ENCODE data around the gene TNPO2. TPM values are rescaled to one million over a fixed set of nuclear protein-coding genes. Genes with fewer than 3 reads are reported as not detected.

Gene TNPO2
- total RNA-seq, 1 donor from 2014 or later, result 64.5 TPM

DNA sequence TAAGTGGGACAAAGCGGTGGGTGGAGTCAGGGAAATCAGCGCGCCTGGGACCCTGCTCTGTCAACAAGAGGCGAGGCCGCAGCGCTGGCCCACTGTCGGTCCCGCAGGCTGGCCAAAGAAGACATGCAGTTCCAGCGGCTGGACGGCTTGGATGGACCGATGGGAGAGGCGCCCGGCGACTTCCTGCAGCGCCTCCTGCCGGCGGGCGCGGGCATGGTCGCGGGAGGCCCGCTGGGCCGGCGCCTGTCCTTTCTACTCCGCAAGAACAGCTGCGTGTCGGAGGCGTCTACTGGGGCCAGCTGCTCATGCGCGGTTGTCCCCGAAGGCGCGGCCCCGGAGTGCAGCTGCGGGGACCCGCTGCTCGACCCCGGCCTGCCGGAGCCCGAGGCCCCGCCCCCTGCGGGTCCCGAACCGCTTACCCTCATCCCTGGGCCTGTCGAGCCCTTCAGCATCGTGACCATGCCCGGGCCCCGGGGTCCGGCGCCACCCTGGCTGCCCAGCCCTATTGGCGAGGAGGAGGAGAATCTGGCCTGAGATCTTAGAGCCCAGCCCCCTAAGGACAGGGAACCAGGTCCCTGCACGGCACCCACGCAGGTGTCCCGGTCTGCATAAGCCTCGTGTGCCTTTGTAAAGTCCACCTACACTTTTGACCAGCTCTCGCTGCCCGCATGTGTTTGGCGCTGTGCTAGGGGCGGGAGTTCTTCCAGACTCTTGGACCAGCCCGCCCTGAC lies 34.0 kb upstream of the TNPO2 start:
- peaks cover 9% of the 10 kb centered on the region for H3K27me3 Mint-ChIP-seq (ENCODE audit: low read depth)
- H3K4me1 Mint-ChIP-seq (ENCODE audit: low read depth), result peaks cover 10% of the 10 kb centered on the region
- H3K27ac Mint-ChIP-seq (ENCODE audit: unreplicated experiment), result no peak overlapping the region
- no peaks in the 10 kb centered on the region for H3K9me3 Mint-ChIP-seq (ENCODE audit: low read depth)
- peak overlapping the region; percentile 67 for H3K4me3 Mint-ChIP-seq (ENCODE audit: unreplicated experiment)
- peaks cover 3% of the 10 kb centered on the region for H3K36me3 Mint-ChIP-seq (ENCODE audit: low read depth)
- no peak for DNase-seq (ENCODE audit: low spot score)
- TF ChIP-seq, protein P1, sequence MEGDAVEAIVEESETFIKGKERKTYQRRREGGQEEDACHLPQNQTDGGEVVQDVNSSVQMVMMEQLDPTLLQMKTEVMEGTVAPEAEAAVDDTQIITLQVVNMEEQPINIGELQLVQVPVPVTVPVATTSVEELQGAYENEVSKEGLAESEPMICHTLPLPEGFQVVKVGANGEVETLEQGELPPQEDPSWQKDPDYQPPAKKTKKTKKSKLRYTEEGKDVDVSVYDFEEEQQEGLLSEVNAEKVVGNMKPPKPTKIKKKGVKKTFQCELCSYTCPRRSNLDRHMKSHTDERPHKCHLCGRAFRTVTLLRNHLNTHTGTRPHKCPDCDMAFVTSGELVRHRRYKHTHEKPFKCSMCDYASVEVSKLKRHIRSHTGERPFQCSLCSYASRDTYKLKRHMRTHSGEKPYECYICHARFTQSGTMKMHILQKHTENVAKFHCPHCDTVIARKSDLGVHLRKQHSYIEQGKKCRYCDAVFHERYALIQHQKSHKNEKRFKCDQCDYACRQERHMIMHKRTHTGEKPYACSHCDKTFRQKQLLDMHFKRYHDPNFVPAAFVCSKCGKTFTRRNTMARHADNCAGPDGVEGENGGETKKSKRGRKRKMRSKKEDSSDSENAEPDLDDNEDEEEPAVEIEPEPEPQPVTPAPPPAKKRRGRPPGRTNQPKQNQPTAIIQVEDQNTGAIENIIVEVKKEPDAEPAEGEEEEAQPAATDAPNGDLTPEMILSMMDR (IDR thresholded peaks at IDR 0.05), result peak; percentile 99

DNA sequence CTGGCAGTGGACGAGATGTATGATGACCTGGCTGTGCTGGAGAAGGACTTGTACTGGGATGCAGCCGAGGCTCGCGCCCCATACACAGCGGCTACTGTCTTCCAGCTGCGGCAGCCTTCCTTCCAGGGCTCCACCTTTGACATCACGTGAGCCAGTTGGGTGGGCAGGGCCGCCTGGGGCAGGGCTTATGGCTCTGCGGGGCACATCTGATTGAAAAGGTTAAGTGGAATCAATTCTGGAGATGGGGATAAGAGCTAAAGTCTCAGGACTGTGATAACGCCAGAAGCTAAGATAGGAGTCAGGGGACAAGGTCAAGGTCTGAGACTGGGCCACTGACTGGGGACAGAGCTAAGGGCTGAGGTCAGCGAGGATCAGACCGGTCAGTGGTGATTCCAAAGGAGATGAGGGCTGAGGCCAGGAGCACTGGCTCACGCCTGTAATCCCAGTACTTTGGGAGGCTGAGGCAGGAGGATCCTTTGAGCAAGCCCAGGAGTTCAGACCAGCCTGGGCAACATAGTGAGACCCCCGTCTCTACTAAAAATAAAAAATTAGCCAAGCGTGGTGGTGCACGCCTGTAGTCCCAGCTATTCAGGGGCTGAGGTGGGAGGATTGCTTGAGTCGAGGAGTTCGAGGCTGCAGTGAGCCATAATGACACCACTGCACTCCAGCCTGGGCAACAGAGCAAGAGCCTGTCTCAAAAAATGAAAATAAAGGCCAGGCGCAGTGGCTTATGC lies 32.6 kb upstream of the TNPO2 start:
- DNase-seq (ENCODE audit: low spot score), result no peak
- H3K9me3 Mint-ChIP-seq (ENCODE audit: low read depth), result no peaks in the 10 kb centered on the region
- no peak overlapping the region for H3K4me3 Mint-ChIP-seq (ENCODE audit: unreplicated experiment)

DNA sequence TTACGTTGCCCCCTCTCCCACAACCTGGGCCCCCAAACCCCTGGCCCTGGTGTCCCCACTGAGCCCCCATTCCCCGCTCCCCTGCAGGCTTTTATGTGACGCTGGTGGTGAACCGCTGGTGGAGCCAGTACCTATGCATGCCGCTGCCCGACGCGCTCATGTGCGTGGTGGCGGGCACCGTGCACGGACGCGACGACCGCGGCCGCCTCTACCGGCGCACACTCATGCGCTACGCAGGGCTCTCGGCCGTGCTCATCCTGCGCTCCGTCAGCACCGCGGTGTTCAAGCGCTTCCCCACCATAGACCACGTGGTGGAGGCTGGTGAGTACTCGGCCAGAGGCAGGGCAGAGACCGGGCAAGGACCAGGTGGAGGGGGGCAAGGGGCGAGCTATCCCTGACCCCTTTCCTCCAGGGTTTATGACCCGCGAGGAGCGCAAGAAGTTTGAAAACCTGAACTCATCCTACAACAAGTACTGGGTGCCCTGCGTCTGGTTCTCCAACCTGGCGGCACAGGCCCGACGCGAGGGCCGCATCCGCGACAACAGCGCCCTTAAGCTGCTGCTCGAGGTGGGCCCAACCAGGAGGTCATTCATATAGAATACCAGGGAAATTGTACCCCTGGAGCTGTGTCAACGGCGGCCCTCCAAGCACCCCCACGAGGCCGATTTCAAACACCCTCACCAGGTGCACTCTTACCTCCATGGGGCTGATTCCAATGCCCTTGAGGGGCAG lies 30.9 kb upstream of the TNPO2 start:
- H3K27me3 Mint-ChIP-seq (ENCODE audit: low read depth), result peaks cover 27% of the 10 kb centered on the region
- no peaks in the 10 kb centered on the region for H3K36me3 Mint-ChIP-seq (ENCODE audit: low read depth)
- no peaks in the 10 kb centered on the region for H3K9me3 Mint-ChIP-seq (ENCODE audit: low read depth)
- peaks cover 19% of the 10 kb centered on the region for H3K4me1 Mint-ChIP-seq (ENCODE audit: low read depth)
- TF ChIP-seq, protein P1 (IDR thresholded peaks at IDR 0.05), result no peak
- no peak for DNase-seq (ENCODE audit: low spot score)
- H3K4me3 Mint-ChIP-seq (ENCODE audit: unreplicated experiment), result no peak overlapping the region
- H3K27ac Mint-ChIP-seq (ENCODE audit: unreplicated experiment), result no peak overlapping the region

More for the DNA sequence above, 32.6 kb upstream of the TNPO2 start:
- Mint-ChIP-seq H3K27me3 (ENCODE audit: low read depth) (peaks cover 19% of the 10 kb centered on the region), H3K36me3 (ENCODE audit: low read depth) (no peaks in the 10 kb centered on the region), H3K27ac (ENCODE audit: unreplicated experiment) (no peak overlapping the region), H3K4me1 (ENCODE audit: low read depth) (peaks cover 10% of the 10 kb centered on the region)
- TF ChIP-seq, protein P1 (IDR thresholded peaks at IDR 0.05), result no peak

DNA sequence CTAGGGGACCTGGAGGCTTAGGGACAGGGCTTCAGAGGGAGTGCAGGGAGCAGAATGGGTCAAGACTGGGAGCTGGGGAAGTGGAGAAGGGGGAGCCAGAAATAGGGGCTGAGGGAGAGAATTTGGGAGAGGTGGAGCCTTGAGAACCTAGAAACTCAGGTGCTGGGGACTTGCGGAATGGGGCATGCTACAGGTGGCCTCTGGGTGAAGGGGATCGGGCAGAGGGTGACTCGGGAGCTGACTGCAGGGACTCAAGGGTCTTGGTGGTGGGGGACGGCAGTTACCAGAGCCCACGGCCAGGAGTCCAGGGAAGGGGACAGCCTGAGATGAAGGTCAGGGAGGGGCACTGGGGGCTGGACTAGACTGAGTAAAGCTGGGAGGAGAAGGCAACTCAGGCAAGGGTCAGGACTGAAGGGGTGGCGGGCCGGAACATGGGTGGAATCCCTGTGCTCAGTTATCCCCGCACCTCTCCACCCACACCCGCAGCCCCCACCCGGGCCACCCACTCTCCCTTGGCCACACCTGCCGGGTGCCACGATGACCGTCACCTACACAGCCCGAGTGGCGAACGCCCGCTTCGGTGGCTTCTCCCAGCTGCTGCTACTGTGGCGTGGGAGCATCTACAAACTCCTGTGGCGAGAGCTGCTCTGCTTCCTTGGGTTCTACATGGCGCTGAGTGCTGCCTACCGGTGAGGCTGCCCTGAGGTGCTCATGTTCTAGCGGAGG lies 28.5 kb upstream of the TNPO2 start:
- peaks cover 4% of the 10 kb centered on the region for H3K9me3 Mint-ChIP-seq (ENCODE audit: low read depth)
- DNase-seq (ENCODE audit: low spot score), result no peak
- H3K27ac Mint-ChIP-seq (ENCODE audit: unreplicated experiment), result no peak overlapping the region
- peaks cover 10% of the 10 kb centered on the region for H3K36me3 Mint-ChIP-seq (ENCODE audit: low read depth)
- peaks cover 27% of the 10 kb centered on the region for H3K27me3 Mint-ChIP-seq (ENCODE audit: low read depth)
- TF ChIP-seq, protein P1 (IDR thresholded peaks at IDR 0.05), result no peak
- H3K4me1 Mint-ChIP-seq (ENCODE audit: low read depth), result peaks cover 15% of the 10 kb centered on the region
- no peak overlapping the region for H3K4me3 Mint-ChIP-seq (ENCODE audit: unreplicated experiment)

Data from chondrocyte (in vitro differentiated cells).